Smooth muscle cell of the brain vasculature (primary cell): ENCODE measurements around the gene HGS.

Experiments used
- DNase-seq: peaks from one replicate; pipeline ENCODE4 v3.0.0-alpha.2; 2012; ENCODE audit warnings: low read depth, low spot score

The HGS gene

DNA sequence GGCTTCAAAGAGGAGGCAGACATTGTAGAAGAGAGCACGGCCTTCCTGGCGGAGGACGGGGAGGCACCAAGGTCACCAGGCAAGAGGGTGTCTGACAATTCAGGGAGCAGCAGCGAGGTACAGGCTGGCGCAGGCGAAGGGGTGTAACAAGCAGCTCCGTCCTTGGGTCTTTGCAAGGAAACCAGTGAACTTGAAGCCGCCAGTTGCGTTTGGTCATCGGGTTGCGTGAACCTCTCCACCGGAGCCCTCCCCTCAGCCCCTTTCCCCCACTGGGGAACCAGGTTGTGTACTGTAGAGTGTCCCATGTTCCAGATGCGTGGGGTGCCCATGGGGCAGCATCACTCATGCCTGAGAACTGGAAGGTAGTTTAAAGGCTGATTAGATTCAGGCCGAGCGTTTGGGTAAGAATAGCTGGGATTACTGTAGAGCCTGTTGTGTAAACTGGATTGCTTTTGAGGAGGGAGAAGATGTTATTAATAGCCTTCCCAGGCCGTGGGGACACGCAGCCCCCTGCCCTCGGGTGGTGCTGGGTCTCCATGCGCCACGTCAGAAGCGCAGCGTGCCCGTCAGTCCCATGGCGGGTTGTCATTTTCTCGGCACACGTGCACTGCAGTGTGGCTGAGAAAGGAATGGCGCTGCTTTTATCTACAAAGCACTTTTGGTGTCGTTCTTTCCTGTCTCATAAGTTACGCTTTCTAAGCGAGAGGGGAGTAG is 21.9 kb downstream of the HGS start:
- DNase-seq: no peak

DNA sequence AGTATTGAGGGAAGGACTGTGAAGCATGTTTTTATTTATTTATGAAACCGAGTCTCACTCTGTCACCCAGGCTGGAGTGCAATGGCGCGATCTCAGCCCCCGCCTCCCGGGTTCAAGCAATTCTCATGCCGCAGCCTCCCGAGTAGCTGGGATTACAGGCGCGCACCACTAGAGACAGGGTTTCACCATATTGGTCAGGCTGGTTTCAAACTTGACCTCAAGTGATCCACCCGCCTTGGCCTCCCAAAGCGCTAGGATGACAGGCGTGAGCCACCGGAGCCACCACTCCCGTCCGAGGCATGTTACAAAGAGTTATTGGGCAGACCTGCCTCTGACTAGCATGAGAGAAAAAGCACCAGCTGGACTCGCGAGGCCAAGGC is 22.4 kb downstream of the HGS start:
- DNase-seq: no peak

DNA sequence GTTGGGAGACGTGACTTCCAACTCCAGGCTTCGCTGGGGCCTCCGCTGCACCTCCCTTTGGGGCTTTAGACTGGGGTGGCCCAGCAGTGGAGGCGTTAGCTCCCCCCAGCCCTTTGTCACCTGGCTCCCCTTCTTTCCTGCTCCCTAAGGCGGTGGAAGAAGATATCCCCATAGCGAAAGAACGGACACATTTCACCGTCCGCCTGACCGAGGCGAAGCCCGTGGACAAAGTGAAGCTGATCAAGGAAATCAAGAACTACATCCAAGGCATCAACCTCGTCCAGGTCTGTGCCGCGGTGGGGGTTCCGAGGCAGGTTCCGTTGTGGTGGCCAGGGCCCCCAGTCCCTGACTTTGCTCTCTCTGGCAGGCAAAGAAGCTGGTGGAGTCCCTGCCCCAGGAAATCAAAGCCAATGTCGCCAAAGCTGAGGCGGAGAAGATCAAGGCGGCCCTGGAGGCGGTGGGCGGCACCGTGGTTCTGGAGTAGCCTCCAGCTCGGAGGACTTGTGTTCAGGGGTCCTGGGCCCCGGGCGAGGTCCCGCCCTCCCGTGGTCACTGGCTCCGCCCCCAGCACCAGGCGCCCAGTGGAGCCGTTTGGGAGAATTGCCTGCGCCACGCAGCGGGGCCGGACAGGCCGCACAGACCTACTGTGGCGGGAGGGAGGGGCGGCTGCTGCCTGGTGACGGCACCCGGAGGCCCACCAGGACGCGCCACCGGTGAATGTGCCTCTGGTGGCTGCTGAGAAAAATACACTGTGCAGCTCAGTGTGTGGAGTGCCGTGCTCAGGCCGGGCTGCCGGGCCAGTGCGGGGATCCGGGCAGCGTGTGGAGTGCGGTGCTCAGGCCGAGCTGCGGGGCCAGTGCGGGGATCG is 23.2 kb downstream of the HGS start:
- DNase-seq: no peak

DNA sequence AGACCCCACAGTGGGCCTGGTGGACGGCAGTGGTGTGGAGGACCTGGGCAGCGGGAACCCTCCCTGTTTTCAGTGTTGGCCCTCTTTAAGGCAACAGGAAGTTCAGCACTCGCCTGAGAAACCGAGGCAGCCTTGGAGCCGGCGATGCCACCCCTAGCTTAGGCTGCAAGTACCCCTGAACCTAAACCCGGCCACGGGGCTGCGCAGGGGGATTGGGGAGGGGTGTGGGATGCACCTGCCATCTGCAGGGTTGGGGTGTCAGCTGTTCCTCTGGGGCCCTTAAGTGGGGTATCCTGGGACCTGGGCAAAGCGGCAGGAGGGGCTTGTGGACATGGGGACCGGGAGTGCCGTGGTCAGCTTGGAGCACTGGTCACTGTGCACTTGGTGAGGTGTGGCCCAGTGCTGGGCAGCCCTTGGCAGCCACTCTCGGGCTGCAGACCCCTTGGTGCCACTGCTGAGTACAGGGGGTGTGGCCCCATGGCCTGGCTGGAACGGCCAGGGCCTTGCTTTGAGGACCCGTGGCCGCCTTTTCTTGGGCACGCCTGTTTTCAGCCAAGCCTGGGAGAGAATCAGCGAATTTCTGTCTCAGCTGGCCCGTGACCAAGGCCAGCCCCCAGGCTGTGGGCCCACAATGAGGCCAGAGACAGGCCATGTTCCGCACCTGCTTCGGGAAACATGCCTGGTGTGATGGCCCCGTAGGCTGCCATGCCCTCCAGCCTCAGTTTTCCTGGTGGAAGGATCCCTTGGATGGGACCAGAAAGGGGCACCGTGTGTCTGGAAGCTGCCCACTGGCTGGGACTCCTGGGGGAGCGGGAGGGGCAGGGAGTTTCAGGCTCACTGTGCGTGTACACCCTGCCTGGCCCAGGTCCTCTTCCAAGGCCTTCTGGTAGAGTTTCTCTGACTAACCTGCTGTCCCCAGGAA is 24.2 kb downstream of the HGS start:
- no peak for DNase-seq

GRCh38 chr17:81708739-81709185 is 25.0 kb downstream of the HGS start:
- DNase-seq: no peak

DNA sequence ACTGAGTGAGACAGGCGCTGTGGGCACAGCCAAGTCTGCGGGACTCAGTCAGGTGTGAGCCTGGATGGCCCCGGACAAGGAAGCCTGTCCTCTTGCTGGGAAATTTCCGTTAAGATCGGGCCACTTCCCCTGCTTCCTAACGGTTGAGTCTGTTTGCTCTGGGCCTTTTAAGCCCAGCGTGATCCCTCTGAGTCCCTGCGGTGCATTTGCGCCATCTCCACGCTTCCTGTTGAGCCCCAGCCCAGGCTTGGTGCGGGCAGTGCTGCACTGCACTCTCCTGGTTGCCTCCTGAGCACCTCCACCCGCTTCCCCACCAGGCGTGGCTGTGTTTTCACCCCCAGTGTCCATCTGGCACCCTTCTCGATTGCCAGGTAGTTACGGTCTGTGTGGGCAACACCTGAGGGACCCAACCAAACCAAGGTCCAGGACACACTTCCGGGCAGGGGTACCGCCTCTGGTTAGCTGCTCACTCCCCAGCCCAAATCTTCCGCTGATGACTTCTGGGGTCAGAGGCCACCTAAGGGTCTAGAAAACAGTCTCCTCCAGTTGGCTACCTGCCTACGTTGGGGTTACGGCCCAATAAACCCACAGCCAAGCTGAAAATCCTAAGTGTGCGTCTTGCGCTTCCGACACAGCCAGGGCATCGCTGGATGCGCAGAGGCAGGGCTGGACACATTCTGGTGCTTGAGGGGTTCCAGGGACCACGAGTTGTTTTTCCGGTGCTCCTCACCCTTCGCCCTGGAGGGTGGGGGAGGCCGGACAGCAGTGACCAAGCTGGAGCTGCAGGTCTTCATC is 26.9 kb downstream of the HGS start:
- DNase-seq: no peak

GRCh38 chr17:81711814-81712467 is 28.1 kb downstream of the HGS start, which contains the start of gene SLC25A10:
Gene SLC25A10, plus strand, starts transcription at chr17:81712284. Its CDS starts 143 bp downstream, at chr17:81712427.
- DNase-seq: peak; percentile 31

GRCh38 chr17:81712468-81713003 is 28.7 kb downstream of the HGS start:
- DNase-seq: no peak

DNA sequence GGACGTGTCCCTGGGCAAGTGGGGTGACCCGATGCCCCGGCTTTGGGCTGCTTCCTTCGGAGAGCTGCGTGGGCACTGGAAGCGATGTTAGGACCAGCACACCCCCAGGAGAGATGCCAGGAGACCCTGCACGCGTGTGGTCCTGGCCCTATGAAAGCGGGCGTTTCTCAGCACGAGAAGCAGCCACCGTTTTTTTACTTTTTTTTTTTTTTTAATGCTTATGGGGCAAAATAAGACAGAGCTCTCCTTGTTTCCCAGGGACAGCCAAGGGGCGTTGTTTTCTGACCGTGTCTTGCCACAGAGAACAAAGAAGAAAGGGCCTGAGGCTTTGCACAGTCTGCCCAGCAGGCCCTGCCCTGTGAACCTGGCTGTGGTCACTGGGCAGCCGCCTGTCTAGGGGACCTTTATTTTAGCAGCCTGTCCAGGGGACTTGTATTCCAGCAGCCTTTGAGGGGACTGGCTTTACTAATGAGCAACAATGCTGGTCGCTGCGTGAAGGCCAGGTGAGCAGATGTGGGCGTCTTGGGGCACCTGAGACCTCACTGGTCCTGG is 29.3 kb downstream of the HGS start:
- DNase-seq: no peak

DNA sequence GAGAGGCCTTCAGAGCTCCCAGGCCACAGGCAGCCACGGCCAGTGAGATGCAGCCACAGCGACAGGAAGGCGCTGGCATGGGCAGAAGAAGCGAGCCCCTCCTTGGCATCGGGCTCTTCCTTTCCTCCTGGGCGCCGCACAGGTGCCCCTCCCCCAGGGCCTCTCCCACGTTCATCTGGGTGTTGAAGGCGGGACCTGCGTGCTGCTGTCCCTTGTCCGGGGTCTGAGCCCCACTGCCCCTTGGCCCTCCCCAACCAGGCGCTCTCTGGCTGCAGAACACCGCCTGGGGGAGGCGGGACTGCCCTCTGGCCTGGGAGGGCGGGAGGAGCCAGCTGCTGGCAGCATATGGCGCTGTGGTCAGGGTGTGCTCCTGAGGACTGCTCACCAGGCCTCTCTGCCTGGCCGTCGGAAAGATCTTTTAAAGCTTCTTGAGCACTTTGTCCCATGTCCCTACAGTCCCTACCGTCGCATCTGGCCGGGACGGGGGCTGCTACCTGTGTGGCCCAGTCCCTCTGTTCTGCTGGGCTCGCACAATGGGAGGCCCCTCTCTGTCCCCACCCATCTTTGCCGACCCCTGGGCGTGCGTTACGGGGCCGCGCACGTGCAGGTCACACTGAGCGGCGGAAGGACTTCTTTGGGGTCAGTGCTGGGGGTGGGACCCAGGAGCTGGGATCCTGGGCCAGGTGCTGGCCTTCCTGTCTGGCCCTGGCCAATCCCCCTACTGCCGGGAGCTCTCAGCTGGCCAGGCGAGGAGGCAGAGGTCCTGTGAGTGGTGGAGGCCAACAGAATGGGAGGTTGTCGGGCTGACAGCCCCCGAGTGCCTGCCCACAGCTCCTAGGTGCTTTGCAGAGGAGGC is 30.0 kb downstream of the HGS start:
- no peak for DNase-seq

DNA sequence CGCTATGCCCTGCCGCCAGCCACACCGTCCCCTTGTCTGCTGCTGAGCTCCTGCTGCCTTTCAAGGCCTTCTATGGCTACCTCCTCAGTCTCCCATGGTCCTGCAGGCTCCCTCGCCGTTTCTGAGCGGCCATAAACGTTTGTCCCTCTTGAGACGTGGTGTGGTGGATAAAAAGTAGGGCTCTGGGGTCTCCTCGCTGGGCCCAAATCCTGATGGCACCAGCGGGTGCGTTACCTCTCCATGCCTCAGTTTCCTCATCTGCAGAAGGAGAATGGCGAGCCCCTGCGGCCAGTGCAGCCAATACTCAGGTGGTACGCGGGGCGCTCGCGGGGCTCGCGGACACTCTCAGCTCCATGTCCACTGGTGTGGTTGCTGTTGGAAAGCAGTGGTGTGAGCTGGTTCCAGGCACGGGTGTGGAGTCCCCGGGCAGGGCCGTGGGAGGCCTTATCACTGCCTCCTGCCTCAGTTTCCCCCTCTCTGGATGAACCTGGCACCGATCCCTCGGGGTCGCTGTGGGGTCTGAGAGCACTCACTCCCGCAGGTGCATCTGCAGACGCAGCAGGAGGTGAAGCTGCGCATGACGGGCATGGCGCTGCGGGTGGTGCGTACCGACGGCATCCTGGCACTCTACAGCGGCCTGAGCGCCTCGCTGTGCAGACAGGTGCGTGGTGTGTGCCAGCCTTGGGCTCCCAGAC is 30.7 kb downstream of the HGS start:
- no peak for DNase-seq

GRCh38 chr17:81715107-81715871 is 31.5 kb downstream of the HGS start:
- DNase-seq: no peak

- DNase-seq: no peak
These were observed 32.3 kb downstream of the HGS start for GRCh38 chr17:81715872-81716673.

GRCh38 chr17:81716674-81716996 is 32.8 kb downstream of the HGS start:
- DNase-seq: no peak

- DNase-seq: no peak
These were observed 33.4 kb downstream of the HGS start for GRCh38 chr17:81717049-81717765.

DNA sequence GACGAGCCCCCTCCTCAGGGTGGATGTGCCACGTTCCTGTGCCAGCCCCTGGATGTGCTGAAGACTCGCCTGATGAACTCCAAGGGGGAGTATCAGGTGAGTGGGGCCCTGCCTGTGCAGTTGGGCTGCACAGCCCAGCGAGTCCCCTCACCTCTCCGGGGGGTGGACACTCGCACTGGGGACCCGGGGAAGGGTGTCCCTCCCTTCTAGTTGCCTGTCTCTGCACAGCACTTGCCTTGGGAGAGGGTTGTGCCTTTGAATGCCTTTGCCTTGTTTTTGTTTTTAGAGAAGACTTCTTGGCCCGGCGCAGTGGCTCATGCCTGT is 33.9 kb downstream of the HGS start:
- no peak for DNase-seq
